Aorta (tissue), 5 donors: ENCODE results near the gene ADAM23. TPM values are rescaled to one million over a fixed set of nuclear protein-coding genes. Genes with fewer than 3 reads are reported as not detected.

Source experiments
- ATAC-seq: fragments of 200-7000 bp; cut with Tn5 transposase; one replicate; pipeline ENCODE4 v1.9.1; 2022; ENCODE audit warnings: moderate library complexity; ENCODE audit not compliant: low FRiP score
- DNase-seq, 2 donors: peaks; one replicate each; pipeline ENCODE4 v3.0.0-alpha.2; 2020
- H3K27ac ChIP-seq, 2 donors: one replicate each; pipeline ENCODE4 v1.5.1; 2013; ENCODE audit warnings: low read length in 2 of 2, mild to moderate bottlenecking in 2 of 2, moderate library complexity in 2 of 2, control low read depth in 1 of 2, inconsistent platforms in 1 of 2, low read depth in 1 of 2
- H3K27me3 ChIP-seq, 2 donors: one replicate each; pipeline ENCODE4 v1.6.1; 2013; ENCODE audit warnings: control low read depth in 1 of 2, low read length in 1 of 2, mild to moderate bottlenecking in 1 of 2, moderate library complexity in 1 of 2; ENCODE audit not compliant: insufficient read depth in 2 of 2, control insufficient read depth in 1 of 2
- H3K36me3 ChIP-seq, 2 donors: one replicate each; pipeline ENCODE4 v1.6.1; 2013; ENCODE audit warnings: control low read depth in 1 of 2, low read length in 1 of 2, mild to moderate bottlenecking in 1 of 2; ENCODE audit not compliant: insufficient read depth in 2 of 2, control insufficient read depth in 1 of 2
- H3K4me1 ChIP-seq, 2 donors: one replicate each; pipeline ENCODE4 v1.6.1; 2013; ENCODE audit warnings: low read length in 2 of 2, control low read depth in 1 of 2, mild to moderate bottlenecking in 1 of 2, moderate library complexity in 1 of 2; ENCODE audit not compliant: insufficient read depth in 2 of 2, control insufficient read depth in 1 of 2
- H3K4me3 ChIP-seq, 2 donors: one replicate each; pipeline ENCODE4 v1.5.1; 2013; ENCODE audit warnings: low read length in 2 of 2, control low read depth in 1 of 2, mild to moderate bottlenecking in 1 of 2
- H3K9me3 ChIP-seq: one replicate; pipeline ENCODE4 v1.6.1; 2013; ENCODE audit warnings: mild to moderate bottlenecking, low read length; ENCODE audit not compliant: control insufficient read depth
- WGBS, 2 donors: extraction: QIAGEN DNeasy Blood & Tissue Kit; methylation state at CpG; one replicate each; pipeline ENCODE4 v1.1.7; 2013; 5-methylcytosine and 5-hydroxymethylcytosine counted together
- intact Hi-C, 2 donors: fragments of 100-400 bp; cut with DNase I; formaldehyde crosslinking; loops; one replicate each; pipeline versions ENCODE4 v1.14.2 to v1.15.0; 2022
- polyA plus RNA-seq, 2 donors: library from polyadenylated mRNA; stranded (reverse); fragments of 200-250 nt; gene quantifications; one replicate each; pipeline ENCODE4 v1.2.3, GENCODE V29; 2013
- total RNA-seq, 2 donors: library from RNA; stranded (reverse); fragmentation: NEBNext Ultra II Directional; extraction: Animal tissue kit (Norgen Biotek cat#: 25700); gene quantifications; one replicate each; pipeline ENCODE4 v1.2.1, GENCODE V29; 2021
- donor health status: healthy with polysubstance abuse.
- donor health status: Bipolar disorder and iron deficiency.
- donor health status: DM: no; HTN: no; CAD: no.
- donor health status: DM: no; HTN: no; CAD: no.
- donor health status: DM: yes; HTN: yes; CAD: no.

ADAM23 gene
- total and polyA plus RNA-seq, 4 donors: 1.0 to 11.1 (median 2.8) TPM

DNA sequence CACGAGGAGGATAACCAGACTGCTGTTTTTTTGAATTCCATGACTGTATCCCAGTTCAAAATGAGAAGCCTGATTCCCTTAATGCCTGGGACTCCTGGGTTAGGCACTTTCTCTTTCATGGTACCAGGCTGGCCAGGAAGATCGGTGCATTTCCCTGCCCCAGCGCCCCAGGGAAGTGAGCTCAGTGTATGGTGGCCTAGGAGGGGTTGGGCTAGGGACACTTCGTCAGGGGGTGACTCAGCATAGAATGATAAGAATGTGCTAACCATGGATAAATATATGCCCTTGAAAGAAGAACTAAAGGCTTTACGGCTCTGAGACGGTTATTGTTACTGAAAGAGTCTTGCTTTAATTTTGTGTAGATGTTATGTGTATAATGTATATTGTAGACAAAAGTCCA is 171.5 kb downstream of the ADAM23 start:
- no peaks in the 10 kb centered on the region for H3K36me3 ChIP-seq
- H3K9me3 ChIP-seq: no peaks in the 10 kb centered on the region
- H3K4me3 ChIP-seq: no peak overlapping the region
- H3K4me1 ChIP-seq: no peaks in the 10 kb centered on the region
- H3K27me3 ChIP-seq: no peaks in the 10 kb centered on the region
- DNase-seq (no peak), ATAC-seq (no peak)
- WGBS, 2 donors: 61 to 69% methylated on average over 6 of the region's 6 CpGs
- no peak overlapping the region for H3K27ac ChIP-seq
- intact Hi-C loops: no loop called here

DNA sequence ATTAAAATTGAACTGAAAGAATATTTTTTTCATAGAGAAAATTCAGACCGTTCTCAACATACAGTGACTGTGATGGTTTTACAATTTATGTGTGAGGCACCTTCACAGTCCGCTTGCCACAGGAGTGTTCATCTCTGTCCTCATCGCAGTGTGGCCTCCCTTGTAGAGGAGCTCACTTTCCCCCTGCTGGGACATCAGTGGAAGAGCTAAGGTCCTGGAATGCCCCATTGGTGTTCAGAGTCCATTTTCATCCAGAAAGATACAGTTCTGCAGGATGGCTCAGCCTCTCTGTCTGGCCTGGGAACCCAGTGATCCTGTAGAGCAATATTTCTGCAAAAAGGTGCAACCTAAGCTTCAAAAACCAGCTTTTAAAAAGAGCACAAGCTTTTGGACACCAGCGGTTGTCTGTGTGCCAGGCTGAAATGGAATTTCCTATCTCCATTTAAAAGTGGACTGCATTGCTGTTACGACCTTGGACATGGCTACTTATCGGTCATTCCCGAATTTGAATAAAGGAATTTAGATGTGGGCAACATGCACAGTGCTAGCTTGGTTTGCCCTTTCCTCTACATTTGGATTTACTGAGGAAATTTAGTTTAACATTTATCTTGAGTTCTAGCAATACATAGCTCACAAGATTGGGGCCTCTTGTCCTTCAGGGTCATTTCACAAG is 172.2 kb downstream of the ADAM23 start:
- no peak overlapping the region for H3K27ac ChIP-seq
- ATAC-seq (no peak), DNase-seq (no peak)
- H3K36me3 ChIP-seq: no peaks in the 10 kb centered on the region
- no peak overlapping the region for H3K4me3 ChIP-seq
- no peaks in the 10 kb centered on the region for H3K27me3 ChIP-seq
- intact Hi-C loops: no loop called here
- WGBS, 2 donors: 77 to 81% methylated on average over 7 of the region's 7 CpGs
- H3K4me1 ChIP-seq: no peaks in the 10 kb centered on the region
- H3K9me3 ChIP-seq: no peaks in the 10 kb centered on the region

DNA sequence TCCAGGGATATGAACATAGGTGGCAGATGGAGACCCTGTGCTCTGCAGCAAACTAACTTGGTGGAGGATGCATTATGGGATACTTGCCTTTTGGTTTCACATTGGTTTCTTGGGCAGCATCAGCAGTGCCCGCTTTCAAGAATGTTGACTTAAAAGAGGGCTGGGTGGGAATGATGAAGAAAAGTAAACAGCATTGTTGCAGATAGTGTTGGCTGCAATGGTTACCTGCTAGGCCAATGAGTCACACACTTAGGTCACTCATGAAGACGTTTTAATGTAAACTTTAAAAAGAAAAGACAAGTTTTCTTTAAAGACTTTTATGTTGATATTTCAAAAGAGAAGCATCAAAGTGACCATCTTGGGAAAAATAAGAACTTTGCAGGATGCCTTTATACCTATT is 172.8 kb downstream of the ADAM23 start:
- ATAC-seq (no peak), DNase-seq (no peak)
- no peaks in the 10 kb centered on the region for H3K36me3 ChIP-seq
- no peaks in the 10 kb centered on the region for H3K4me1 ChIP-seq
- H3K9me3 ChIP-seq: no peaks in the 10 kb centered on the region
- intact Hi-C loops: no loop called here
- no peak overlapping the region for H3K4me3 ChIP-seq
- H3K27me3 ChIP-seq: no peaks in the 10 kb centered on the region
- 55 to 56% methylated on average over 2 of the region's 2 CpGs for WGBS, 2 donors
- H3K27ac ChIP-seq: no peak overlapping the region

DNA sequence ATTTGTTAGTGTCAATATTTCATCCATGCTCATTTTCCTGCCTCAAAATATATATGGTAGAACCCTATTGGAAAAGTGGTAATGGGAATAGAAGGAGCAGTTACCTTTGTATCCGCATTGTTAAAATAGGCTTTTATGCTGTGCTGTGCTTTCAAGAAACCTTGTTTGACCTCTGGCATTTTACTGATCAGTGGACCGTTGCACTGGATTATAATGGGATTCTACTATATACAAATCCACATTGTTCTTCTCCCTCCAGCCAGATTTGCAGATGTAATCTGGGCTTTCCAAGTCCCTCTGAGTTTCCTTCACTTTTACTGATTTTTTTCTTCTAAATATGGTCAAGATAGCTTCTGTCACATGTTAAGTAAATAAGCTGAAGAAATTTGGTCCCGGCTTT is 175.7 kb downstream of the ADAM23 start:
- WGBS, 2 donors: 78 to 79% methylated on average over 3 of the region's 3 CpGs
- Histone ChIP-seq H3K4me1 (no peaks in the 10 kb centered on the region), H3K9me3 (no peaks in the 10 kb centered on the region), H3K27ac (no peak overlapping the region), H3K27me3 (no peaks in the 10 kb centered on the region), H3K4me3 (no peak overlapping the region), H3K36me3 (no peaks in the 10 kb centered on the region)
- ATAC-seq: no peak
- intact Hi-C loops: no loop called here
- DNase-seq: no peak

DNA sequence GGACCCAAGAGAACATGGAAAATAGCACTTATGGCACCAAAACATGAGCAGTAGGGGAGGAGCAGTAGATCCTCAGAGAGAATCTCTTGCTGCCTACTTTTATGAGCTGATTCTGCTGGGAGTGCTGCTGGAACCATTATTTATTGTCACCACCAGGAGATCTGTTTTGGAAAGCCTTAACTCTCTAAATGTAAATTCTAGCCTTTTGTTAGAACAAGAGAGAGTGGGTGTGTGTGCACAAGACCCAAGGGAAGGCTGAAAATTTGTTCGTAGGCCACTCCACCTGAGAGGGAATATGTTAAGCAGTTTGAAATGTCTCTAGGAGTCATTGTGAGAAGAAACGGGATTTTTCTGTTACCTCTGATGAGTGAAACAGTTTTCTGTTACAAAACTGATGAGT is 182.8 kb downstream of the ADAM23 start:
- Histone ChIP-seq H3K36me3 (no peaks in the 10 kb centered on the region), H3K27ac (no peak overlapping the region), H3K9me3 (no peaks in the 10 kb centered on the region), H3K4me1 (no peaks in the 10 kb centered on the region), H3K4me3 (no peak overlapping the region), H3K27me3 (peaks cover 0 to 1% of the 10 kb centered on the region in 2 donors)
- intact Hi-C loops: no loop called here
- no peak for ATAC-seq
- no peak for DNase-seq
- 61 to 64% methylated on average over 2 of the region's 2 CpGs for WGBS, 2 donors

DNA sequence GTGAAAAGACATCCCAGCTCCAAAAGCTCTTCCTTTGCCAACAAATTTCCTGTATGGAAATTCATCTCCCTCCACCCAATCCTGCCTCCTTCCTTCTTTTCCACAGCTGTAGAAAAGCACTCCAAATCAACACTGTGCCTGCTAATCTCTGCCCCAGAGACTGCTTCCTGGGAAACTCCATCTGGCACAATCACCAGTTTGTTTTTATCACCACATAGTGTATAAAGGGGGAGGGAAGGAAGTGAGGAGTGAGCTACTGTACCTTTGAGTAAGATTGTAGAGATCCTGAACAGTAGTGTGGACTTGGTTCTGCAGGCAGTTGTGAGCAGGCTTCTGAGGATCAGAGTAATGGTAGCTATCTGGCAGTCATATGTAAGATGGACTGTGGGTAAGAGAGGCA is 184.3 kb downstream of the ADAM23 start:
- DNase-seq (no peak), ATAC-seq (no peak)
- Histone ChIP-seq H3K4me3 (no peak overlapping the region), H3K9me3 (no peaks in the 10 kb centered on the region), H3K27me3 (peaks cover 0 to 1% of the 10 kb centered on the region in 2 donors), H3K36me3 (no peaks in the 10 kb centered on the region), H3K27ac (no peak overlapping the region), H3K4me1 (no peaks in the 10 kb centered on the region)
- intact Hi-C loops: no loop called here

DNA sequence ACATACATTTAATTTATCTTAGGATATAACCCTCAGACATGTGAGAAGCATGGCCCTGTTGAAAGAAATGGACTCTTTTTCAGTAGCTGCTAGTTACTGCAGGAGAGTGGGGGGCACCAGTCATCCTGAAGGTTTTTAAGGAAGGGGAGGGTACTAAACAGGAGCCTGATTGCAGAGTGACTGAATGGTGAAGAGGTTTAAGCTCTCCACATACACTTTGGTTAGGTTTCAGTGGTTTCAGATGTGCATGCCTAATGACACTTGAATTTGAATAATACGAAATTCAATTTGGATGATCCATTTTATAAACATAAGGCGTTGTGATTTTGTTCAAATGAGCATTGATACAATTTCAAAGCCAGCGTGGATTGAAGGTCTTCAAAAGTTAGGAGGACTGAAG is 188.0 kb downstream of the ADAM23 start:
- no peak for ATAC-seq
- intact Hi-C loops: no loop called here
- no peak overlapping the region for H3K27ac ChIP-seq
- 48 to 51% methylated on average over 3 of the region's 3 CpGs for WGBS, 2 donors
- H3K4me3 ChIP-seq: no peak overlapping the region
- no peak for DNase-seq
- H3K27me3 ChIP-seq: peaks cover 0 to 1% of the 10 kb centered on the region in 2 donors
- no peaks in the 10 kb centered on the region for H3K9me3 ChIP-seq
- H3K36me3 ChIP-seq: no peaks in the 10 kb centered on the region
- no peaks in the 10 kb centered on the region for H3K4me1 ChIP-seq

- ATAC-seq: no peak
- H3K36me3 ChIP-seq: no peaks in the 10 kb centered on the region
- WGBS, 2 donors: 78 to 80% methylated on average over 1 of the region's 1 CpG
- intact Hi-C loops: no loop called here
- H3K27me3 ChIP-seq: no peaks in the 10 kb centered on the region
- no peaks in the 10 kb centered on the region for H3K9me3 ChIP-seq
- DNase-seq: no peak
- no peak overlapping the region for H3K4me3 ChIP-seq
- H3K4me1 ChIP-seq: no peaks in the 10 kb centered on the region
- no peak overlapping the region for H3K27ac ChIP-seq
These were observed 191.7 kb downstream of the ADAM23 start for GRCh38 chr2:206635015-206635414.

- WGBS, 2 donors: 41 to 45% methylated on average over 2 of the region's 2 CpGs
- ATAC-seq: no peak
- no peak for DNase-seq
These were observed 196.3 kb downstream of the ADAM23 start for GRCh38 chr2:206639636-206640035.

More at GRCh38 chr2:206639636-206640035, 196.3 kb downstream of the ADAM23 start:
- no peak overlapping the region for H3K4me3 ChIP-seq
- H3K27me3 ChIP-seq: peaks cover 0 to 2% of the 10 kb centered on the region in 2 donors
- H3K9me3 ChIP-seq: no peaks in the 10 kb centered on the region
- H3K36me3 ChIP-seq: no peaks in the 10 kb centered on the region
- intact Hi-C loops: no loop called here
- no peak overlapping the region for H3K27ac ChIP-seq
- no peaks in the 10 kb centered on the region for H3K4me1 ChIP-seq
